Thoracic aorta (tissue), 2 donors: ENCODE data around the gene TESMIN. TPM values are rescaled to one million over a fixed set of nuclear protein-coding genes. Genes with fewer than 3 reads are reported as not detected.

ENCODE experiments used
- ATAC-seq: fragments of 150-250 bp; one replicate; pipeline ENCODE4 v1.8.0; 2017; ENCODE audit warnings: low read depth; ENCODE audit not compliant: insufficient number of reproducible peaks, low FRiP score
- DNase-seq: peaks from one replicate; pipeline ENCODE4 v3.0.0-alpha.2; 2020; ENCODE audit warnings: low spot score
- H3K27ac ChIP-seq, 2 donors: fragments of 200-600 bp; sonication (generic); 1 replicate in 1 of 2; 2 replicates in 1 of 2; pipeline ENCODE4 v1.5.1; 2016; ENCODE audit warnings: mild to moderate bottlenecking in 2 of 2, moderate library complexity in 2 of 2
- H3K27me3 ChIP-seq: fragments of 200-600 bp; sonication (generic); replicated peaks from 2 replicates; pipeline ENCODE4 v1.6.0; 2016; ENCODE audit warnings: mild to moderate bottlenecking; ENCODE audit not compliant: insufficient read depth
- H3K36me3 ChIP-seq: fragments of 200-600 bp; sonication (generic); one replicate; pipeline ENCODE4 v1.5.1; 2016
- H3K4me1 ChIP-seq, 2 donors: fragments of 200-600 bp; sonication (generic); 1 replicate in 1 of 2; 2 replicates in 1 of 2; pipeline versions ENCODE4 v1.5.1 to v1.6.0; 2016; ENCODE audit warnings: low read depth in 2 of 2, mild to moderate bottlenecking in 1 of 2; ENCODE audit not compliant: control insufficient read depth in 1 of 2
- H3K4me3 ChIP-seq: fragments of 200-600 bp; sonication (generic); 2 replicates; pipeline ENCODE4 v1.5.1; 2016; ENCODE audit warnings: mild to moderate bottlenecking
- H3K9me3 ChIP-seq: fragments of 200-600 bp; sonication (generic); 2 replicates; pipeline ENCODE4 v1.5.1; 2016
- total RNA-seq, 2 donors: library from RNA; depleted of rRNA; stranded (reverse); fragments of >200 nt; gene quantifications; one replicate each; pipeline versions ENCODE4 v1.1.0 to v1.2.3, GENCODE V29; 2016
- TF ChIP-seq, protein P1 (sequence below): fragments of 200-600 bp; sonication (generic); IDR thresholded peaks from one replicate; pipeline ENCODE4 v1.5.1; 2019; ENCODE audit warnings: antibody characterized with exemption

Gene TESMIN, protein sequence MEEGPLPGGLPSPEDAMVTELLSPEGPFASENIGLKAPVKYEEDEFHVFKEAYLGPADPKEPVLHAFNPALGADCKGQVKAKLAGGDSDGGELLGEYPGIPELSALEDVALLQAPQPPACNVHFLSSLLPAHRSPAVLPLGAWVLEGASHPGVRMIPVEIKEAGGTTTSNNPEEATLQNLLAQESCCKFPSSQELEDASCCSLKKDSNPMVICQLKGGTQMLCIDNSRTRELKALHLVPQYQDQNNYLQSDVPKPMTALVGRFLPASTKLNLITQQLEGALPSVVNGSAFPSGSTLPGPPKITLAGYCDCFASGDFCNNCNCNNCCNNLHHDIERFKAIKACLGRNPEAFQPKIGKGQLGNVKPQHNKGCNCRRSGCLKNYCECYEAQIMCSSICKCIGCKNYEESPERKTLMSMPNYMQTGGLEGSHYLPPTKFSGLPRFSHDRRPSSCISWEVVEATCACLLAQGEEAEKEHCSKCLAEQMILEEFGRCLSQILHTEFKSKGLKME
- 1 to 10 TPM in 1 of 2 donors, not detected in 1; 2.8 TPM for total RNA-seq

GRCh38 chr11:68751331-68751856 lies at the start of gene TESMIN:
TESMIN (minus strand) TSS chr11:68751520; CDS start chr11:68750660, 860 bp downstream.
- H3K4me1 ChIP-seq, result peaks cover 5 to 6% of the 10 kb centered on the region in 2 donors
- H3K4me3 ChIP-seq, result peak within 1 kb of the TSS; percentile 73
- DNase-seq, result peak; percentile 35
- H3K27me3 ChIP-seq, result no peaks in the 10 kb centered on the region
- peak; percentile 42 for ATAC-seq
- H3K9me3 ChIP-seq, result no peaks in the 10 kb centered on the region
- H3K27ac ChIP-seq, result no peak within 1 kb of the TSS
- TF ChIP-seq, protein P1, sequence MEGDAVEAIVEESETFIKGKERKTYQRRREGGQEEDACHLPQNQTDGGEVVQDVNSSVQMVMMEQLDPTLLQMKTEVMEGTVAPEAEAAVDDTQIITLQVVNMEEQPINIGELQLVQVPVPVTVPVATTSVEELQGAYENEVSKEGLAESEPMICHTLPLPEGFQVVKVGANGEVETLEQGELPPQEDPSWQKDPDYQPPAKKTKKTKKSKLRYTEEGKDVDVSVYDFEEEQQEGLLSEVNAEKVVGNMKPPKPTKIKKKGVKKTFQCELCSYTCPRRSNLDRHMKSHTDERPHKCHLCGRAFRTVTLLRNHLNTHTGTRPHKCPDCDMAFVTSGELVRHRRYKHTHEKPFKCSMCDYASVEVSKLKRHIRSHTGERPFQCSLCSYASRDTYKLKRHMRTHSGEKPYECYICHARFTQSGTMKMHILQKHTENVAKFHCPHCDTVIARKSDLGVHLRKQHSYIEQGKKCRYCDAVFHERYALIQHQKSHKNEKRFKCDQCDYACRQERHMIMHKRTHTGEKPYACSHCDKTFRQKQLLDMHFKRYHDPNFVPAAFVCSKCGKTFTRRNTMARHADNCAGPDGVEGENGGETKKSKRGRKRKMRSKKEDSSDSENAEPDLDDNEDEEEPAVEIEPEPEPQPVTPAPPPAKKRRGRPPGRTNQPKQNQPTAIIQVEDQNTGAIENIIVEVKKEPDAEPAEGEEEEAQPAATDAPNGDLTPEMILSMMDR, result no peak
- H3K36me3 ChIP-seq, result peaks cover 4% of the 10 kb centered on the region

GRCh38 chr11:68798221-68798813 lies 47.0 kb upstream of the TESMIN start:
- no peak overlapping the region for H3K4me3 ChIP-seq
- no peak for ATAC-seq
- H3K36me3 ChIP-seq, result peaks cover 51% of the 10 kb centered on the region
- TF ChIP-seq, protein P1, result peak; percentile 45
- no peaks in the 10 kb centered on the region for H3K27me3 ChIP-seq
- no peak overlapping the region for H3K27ac ChIP-seq
- no peak for DNase-seq
- peaks cover 0 to 9% of the 10 kb centered on the region in 2 donors for H3K4me1 ChIP-seq
- no peaks in the 10 kb centered on the region for H3K9me3 ChIP-seq

GRCh38 chr11:68796801-68797200 lies 45.5 kb upstream of the TESMIN start:
- ATAC-seq (no peak), DNase-seq (no peak)
- H3K27ac ChIP-seq, result peak overlapping the region; percentile 7 to 38
- peaks cover 0 to 9% of the 10 kb centered on the region in 2 donors for H3K4me1 ChIP-seq
- TF ChIP-seq, protein P1, result no peak
- H3K4me3 ChIP-seq, result no peak overlapping the region
- H3K9me3 ChIP-seq, result no peaks in the 10 kb centered on the region
- peaks cover 61% of the 10 kb centered on the region for H3K36me3 ChIP-seq
- H3K27me3 ChIP-seq, result no peaks in the 10 kb centered on the region

GRCh38 chr11:68792400-68792966 lies 41.2 kb upstream of the TESMIN start:
- Histone ChIP-seq H3K9me3 (no peaks in the 10 kb centered on the region), H3K4me1 (peaks cover 0 to 8% of the 10 kb centered on the region in 2 donors), H3K27ac (no peak overlapping the region), H3K36me3 (peaks cover 50% of the 10 kb centered on the region), H3K4me3 (no peak overlapping the region), H3K27me3 (no peaks in the 10 kb centered on the region)
- ATAC-seq, result no peak
- DNase-seq, result no peak
- TF ChIP-seq, protein P1, result no peak

DNA sequence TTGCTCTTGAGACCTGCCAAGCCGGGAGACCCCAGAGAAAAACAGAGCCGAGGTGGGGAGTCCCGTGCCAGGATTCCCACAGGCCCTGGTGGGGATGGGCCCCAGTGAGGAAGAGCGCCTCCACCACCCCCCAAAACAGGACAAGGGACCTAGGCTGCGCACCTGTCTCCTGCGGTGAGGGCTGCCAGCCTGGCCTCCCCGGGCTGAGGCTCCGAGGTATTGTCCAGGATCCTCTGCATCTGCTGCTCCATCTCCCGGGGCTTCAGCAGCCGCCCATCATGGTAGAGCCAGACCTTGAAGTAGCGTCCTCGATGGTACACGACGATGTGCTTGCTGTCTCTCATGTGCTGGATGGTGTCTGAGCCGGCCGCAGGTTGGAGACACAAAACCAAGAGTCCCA lies 33.3 kb upstream of the TESMIN start:
- Histone ChIP-seq H3K9me3 (no peaks in the 10 kb centered on the region), H3K4me1 (no peaks in the 10 kb centered on the region), H3K36me3 (peaks cover 60% of the 10 kb centered on the region), H3K27me3 (no peaks in the 10 kb centered on the region), H3K4me3 (no peak overlapping the region), H3K27ac (no peak overlapping the region)
- DNase-seq (no peak), ATAC-seq (no peak)
- TF ChIP-seq, protein P1, result no peak
